SK-N-SH treated with all-trans-retinoic acid at 6 μM for 48 hours (cell line): ENCODE measurements around the gene GPR34.
"Not testable (repeated sequence)": the region's sequence is repeated elsewhere in the genome, so short reads cannot be mapped to it uniquely, and the experiment has no call there.

ENCODE experiments used
- ATAC-seq: fragments of 200-7000 bp; cut with Tn5 transposase; 3 replicates; pipeline ENCODE4 v1.9.1; 2020; ENCODE audit warnings: mild to moderate bottlenecking, moderate library complexity
- CSRNP3 ChIP-seq: fragments of 250-450 bp; sonication (Bioruptor Pico); IDR thresholded peaks from 2 replicates; pipeline ENCODE4 v1.5.1; 2021; ENCODE audit warnings: mild to moderate bottlenecking, moderate library complexity
- GLIS3 ChIP-seq: fragments of 250-450 bp; sonication (Bioruptor Pico); IDR thresholded peaks from 2 replicates; pipeline ENCODE4 v1.5.0; 2020; ENCODE audit warnings: mild to moderate bottlenecking, moderate library complexity
- ISL1 ChIP-seq: fragments of 250-450 bp; sonication (Bioruptor Pico); IDR thresholded peaks from 2 replicates; pipeline ENCODE4 v2.1.2; 2022; ENCODE audit warnings: mild to moderate bottlenecking, moderate library complexity
- PATZ1 ChIP-seq: fragments of 250-450 bp; sonication (Bioruptor Pico); IDR thresholded peaks from 2 replicates; pipeline ENCODE4 v1.8.0; 2020; ENCODE audit warnings: mild to moderate bottlenecking, moderate library complexity, borderline replicate concordance
- POU6F1 ChIP-seq: fragments of 250-450 bp; sonication (Bioruptor Pico); IDR thresholded peaks from 2 replicates; pipeline ENCODE4 v1.8.0; 2021; ENCODE audit warnings: low read depth, mild to moderate bottlenecking, moderate library complexity, borderline replicate concordance
- RARB ChIP-seq: fragments of 250-450 bp; sonication (Bioruptor Pico); IDR thresholded peaks from 2 replicates; pipeline ENCODE4 v1.8.0; 2021; ENCODE audit warnings: mild to moderate bottlenecking, moderate library complexity
- TSHZ2 ChIP-seq: fragments of 250-450 bp; sonication (Bioruptor Pico); IDR thresholded peaks from 2 replicates; pipeline ENCODE4 v1.5.0; 2020; ENCODE audit warnings: mild to moderate bottlenecking, moderate library complexity
- ZC3H10 ChIP-seq: fragments of 250-450 bp; sonication (Bioruptor Pico); IDR thresholded peaks from 2 replicates; pipeline ENCODE4 v1.5.1; 2021; ENCODE audit warnings: mild to moderate bottlenecking, moderate library complexity
- ZFP3 ChIP-seq: fragments of 250-450 bp; sonication (Bioruptor Pico); IDR thresholded peaks from 2 replicates; pipeline ENCODE4 v1.5.0; 2020; ENCODE audit warnings: mild to moderate bottlenecking, moderate library complexity
- ZNF70 ChIP-seq: fragments of 450-650 bp; formaldehyde crosslinking; IDR thresholded peaks from 2 replicates; pipeline ENCODE4 v1.5.0; 2020; ENCODE audit warnings: mild to moderate bottlenecking, moderate library complexity
- TF ChIP-seq, protein P1 (sequence below): fragments of 250-450 bp; sonication (Bioruptor Pico); IDR thresholded peaks from 2 replicates; pipeline ENCODE4 v1.5.1; 2020; ENCODE audit warnings: low read depth, mild to moderate bottlenecking, moderate library complexity

Gene GPR34

GRCh38 chrX:41671082-41671481, 17.7 kb upstream of the GPR34 start (continued):
- TF ChIP-seq, protein P1, sequence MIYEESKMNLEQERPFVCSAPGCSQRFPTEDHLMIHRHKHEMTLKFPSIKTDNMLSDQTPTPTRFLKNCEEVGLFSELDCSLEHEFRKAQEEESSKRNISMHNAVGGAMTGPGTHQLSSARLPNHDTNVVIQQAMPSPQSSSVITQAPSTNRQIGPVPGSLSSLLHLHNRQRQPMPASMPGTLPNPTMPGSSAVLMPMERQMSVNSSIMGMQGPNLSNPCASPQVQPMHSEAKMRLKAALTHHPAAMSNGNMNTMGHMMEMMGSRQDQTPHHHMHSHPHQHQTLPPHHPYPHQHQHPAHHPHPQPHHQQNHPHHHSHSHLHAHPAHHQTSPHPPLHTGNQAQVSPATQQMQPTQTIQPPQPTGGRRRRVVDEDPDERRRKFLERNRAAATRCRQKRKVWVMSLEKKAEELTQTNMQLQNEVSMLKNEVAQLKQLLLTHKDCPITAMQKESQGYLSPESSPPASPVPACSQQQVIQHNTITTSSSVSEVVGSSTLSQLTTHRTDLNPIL (CRISPR knock-in tag) = no peak
- TF ChIP-seq ZC3H10 (CRISPR knock-in tag) (no peak), POU6F1 (CRISPR knock-in tag) (no peak)

DNA sequence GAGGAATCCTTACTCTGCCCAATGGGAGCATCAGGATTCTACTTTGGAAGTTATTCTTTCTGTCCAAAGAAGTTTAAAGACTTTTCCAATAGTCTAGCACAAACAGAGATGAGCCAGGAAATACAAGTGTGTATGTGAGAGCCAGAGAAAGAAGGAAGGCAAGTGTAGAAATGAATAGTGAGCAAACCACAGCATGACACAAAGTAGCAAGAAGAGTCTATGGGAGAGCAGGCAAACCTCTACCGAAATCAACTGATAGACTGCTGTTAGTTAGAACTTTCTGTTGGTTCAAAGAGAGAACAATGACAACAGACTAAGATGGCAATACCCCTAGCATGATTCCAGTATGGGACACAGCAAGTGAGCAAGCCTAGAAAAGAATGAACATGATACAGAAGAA, 16.1 kb upstream of the GPR34 start:
- TF ChIP-seq ZNF70 (no peak), ZFP3 (CRISPR knock-in tag) (no peak), CSRNP3 (CRISPR knock-in tag) (no peak)
- ATAC-seq = no peak

- not testable (repeated sequence) for ATAC-seq
These were observed 12.4 kb upstream of the GPR34 start for GRCh38 chrX:41676361-41676760.

- ATAC-seq = no peak
- TF ChIP-seq, protein P1 (CRISPR knock-in tag) = no peak
- no peak for TF ChIP-seq PATZ1
- no peak for TF ChIP-seq GLIS3 (CRISPR knock-in tag)
- TF ChIP-seq ZC3H10 (CRISPR knock-in tag) = no peak
- TF ChIP-seq, all 23 proteins: peak for 0
These were observed 11.4 kb upstream of the GPR34 start for GRCh38 chrX:41677183-41678060.

- peak; percentile 70 for ATAC-seq
- TF ChIP-seq CSRNP3 (CRISPR knock-in tag) (no peak), RARB (CRISPR knock-in tag) (no peak), ISL1 (CRISPR knock-in tag) (peak; percentile 62), TSHZ2 (CRISPR knock-in tag) (peak; percentile 62; the same call in 1 of the 2 replicates)
- TF ChIP-seq, protein P1 (CRISPR knock-in tag) = no peak
These were observed 4.6 kb upstream of the GPR34 start for GRCh38 chrX:41684138-41684537.
